LNCaP clone FGC (cell line): ENCODE data around the gene INHBE.

Source experiments
- DNase-seq: peaks from one replicate; pipeline ENCODE4 v3.0.0-alpha.2; 2011; ENCODE audit warnings: low read depth
- H3K4me3 ChIP-seq: 2 replicates; pipeline ENCODE4 v1.5.1; 2011; ENCODE audit warnings: mild to moderate bottlenecking, low read depth, low read length, control low read depth
- CTCF ChIP-seq: IDR thresholded peaks from 2 replicates; pipeline ENCODE4 v1.5.1; 2012; ENCODE audit warnings: mild to moderate bottlenecking; ENCODE audit not compliant: control insufficient read depth, insufficient read depth; ENCODE audit errors: extremely low read depth

The INHBE gene

GRCh38 chr12:57461276-57461916, 6.3 kb downstream of the INHBE start:
- DNase-seq: no peak
- TF ChIP-seq CTCF: no peak
- peak overlapping the region; percentile 57 for H3K4me3 ChIP-seq

DNA sequence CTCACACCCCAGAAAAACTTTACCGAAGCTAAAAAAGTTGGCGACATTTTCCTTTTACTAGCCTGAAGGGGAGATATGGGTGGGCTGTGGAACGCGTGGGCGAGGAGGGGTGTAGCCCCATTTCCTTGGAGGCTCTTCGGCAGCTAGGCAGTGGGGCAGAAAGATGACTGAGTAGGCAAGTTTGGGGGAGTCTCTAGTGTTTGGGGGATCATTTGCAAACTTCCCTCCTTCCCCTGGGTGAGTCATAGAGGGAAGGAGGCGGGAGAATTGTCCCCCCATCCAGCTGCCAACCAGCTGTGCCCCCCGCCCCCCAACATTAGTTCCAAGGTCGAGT, 6.8 kb downstream of the INHBE start:
- DNase-seq: no peak
- no peak for TF ChIP-seq CTCF
- H3K4me3 ChIP-seq: peak overlapping the region; percentile 57

- TF ChIP-seq CTCF: peak; percentile 98
- H3K4me3 ChIP-seq: peak overlapping the region; percentile 57
- DNase-seq: peak; percentile 67
These were observed 7.3 kb downstream of the INHBE start for GRCh38 chr12:57462251-57462911.

GRCh38 chr12:57462912-57463253, 7.8 kb downstream of the INHBE start:
- no peak for DNase-seq
- no peak overlapping the region for H3K4me3 ChIP-seq
- no peak for TF ChIP-seq CTCF

GRCh38 chr12:57464569-57464968, 9.5 kb downstream of the INHBE start:
- no peak for TF ChIP-seq CTCF
- no peak for DNase-seq
- no peak overlapping the region for H3K4me3 ChIP-seq

- no peak for TF ChIP-seq CTCF
- no peak overlapping the region for H3K4me3 ChIP-seq
- no peak for DNase-seq
These were observed 10.1 kb downstream of the INHBE start for GRCh38 chr12:57465030-57465746.
